DMS153 treated with DMSO at 0.1 percent for 48 hours (cell line): Measurements from ENCODE around the gene GNAZ.
"Not testable (repeated sequence)": the region's sequence is repeated elsewhere in the genome, so short reads cannot be mapped to it uniquely, and the experiment has no call there.

ENCODE experiments used
- DNase-seq: peaks from one replicate; lab custom pipeline; 2025; ENCODE audit not compliant: unreplicated experiment; lab: John Stamatoyannopoulos, UW

Gene GNAZ

GRCh38 chr22:23070418-23071229, at the start of gene GNAZ:
TSS of gene GNAZ (plus strand) at chr22:23070519. CDS start at chr22:23095696, 25,177 bp downstream.
- DNase-seq = peak; percentile 15

GRCh38 chr22:23020659-23021293, 49.5 kb upstream of the GNAZ start:
- DNase-seq = no peak

- DNase-seq = not testable (repeated sequence)
Measured at GRCh38 chr22:23021660-23022353, 48.5 kb upstream of the GNAZ start.

- DNase-seq = no peak
Measured at GRCh38 chr22:23023294-23023693, 47.0 kb upstream of the GNAZ start.

GRCh38 chr22:23026777-23027176, 43.5 kb upstream of the GNAZ start:
- DNase-seq = no peak

GRCh38 chr22:23027849-23028248, 42.5 kb upstream of the GNAZ start:
- DNase-seq = not testable (repeated sequence)

- no peak for DNase-seq
Measured at GRCh38 chr22:23029521-23030228, 40.6 kb upstream of the GNAZ start.

- DNase-seq = no peak
Measured at GRCh38 chr22:23031381-23031780, 38.9 kb upstream of the GNAZ start.

- no peak for DNase-seq
Measured at GRCh38 chr22:23031786-23032185, 38.5 kb upstream of the GNAZ start.

GRCh38 chr22:23032658-23033057, 37.7 kb upstream of the GNAZ start:
- no peak for DNase-seq

- no peak for DNase-seq
Measured at GRCh38 chr22:23033116-23033905, 37.0 kb upstream of the GNAZ start.

GRCh38 chr22:23034621-23035556, 35.4 kb upstream of the GNAZ start:
- DNase-seq = no peak

- no peak for DNase-seq
Measured at GRCh38 chr22:23035557-23036277, 34.6 kb upstream of the GNAZ start.

- DNase-seq = peak; percentile 32
Measured at GRCh38 chr22:23036684-23037428, 33.5 kb upstream of the GNAZ start.

GRCh38 chr22:23037429-23038333, 32.6 kb upstream of the GNAZ start:
- DNase-seq = no peak

- no peak for DNase-seq
Measured at GRCh38 chr22:23038334-23038642, 32.0 kb upstream of the GNAZ start.

- DNase-seq = no peak
Measured at GRCh38 chr22:23038902-23039301, 31.4 kb upstream of the GNAZ start.
